Tibial artery (tissue), 4 donors: ENCODE measurements around the gene EVA1C.

Source experiments
- DNase-seq, 2 donors: peaks; one replicate each; pipeline ENCODE4 v3.0.0-alpha.2; 2019
- H3K27ac ChIP-seq, 2 donors: fragments of 200-600 bp; sonication (generic) in 1 of 2; 1 replicate in 1 of 2; 2 replicates in 1 of 2; pipeline ENCODE4 v1.5.1; 2018 to 2019; ENCODE audit warnings: mild to moderate bottlenecking in 1 of 2
- H3K27me3 ChIP-seq, 2 donors: fragments of 200-600 bp; sonication (generic) in 1 of 2; one replicate each; pipeline versions ENCODE4 v1.5.1 to v1.6.0; 2016 to 2019
- H3K36me3 ChIP-seq, 3 donors: fragments of 200-600 bp; sonication (generic) in 2 of 3; one replicate each; pipeline ENCODE4 v1.5.1; 2016 to 2019; ENCODE audit warnings: mild to moderate bottlenecking in 2 of 3
- H3K4me1 ChIP-seq, 4 donors: fragments of 200-600 bp; sonication (generic) in 2 of 4; 1 replicate in 3 of 4; 2 replicates in 1 of 4; pipeline ENCODE4 v1.5.1; 2016 to 2019
- H3K4me3 ChIP-seq, 2 donors: fragments of 200-600 bp; sonication (generic) in 1 of 2; 1 replicate in 1 of 2; 2 replicates in 1 of 2; pipeline ENCODE4 v1.5.1; 2018 to 2019; ENCODE audit warnings: mild to moderate bottlenecking in 2 of 2
- H3K9me3 ChIP-seq, 3 donors: fragments of 200-600 bp; sonication (generic) in 1 of 3; one replicate each; pipeline ENCODE4 v1.5.1; 2016 to 2019
- CTCF ChIP-seq, 2 experiments: fragments of 200-600 bp in 1 of 2; fragments of 450-650 bp in 1 of 2; IDR thresholded peaks; one replicate each; pipeline ENCODE4 v1.5.1; 2017 to 2019; ENCODE audit warnings: antibody characterized with exemption in 2 of 2, mild to moderate bottlenecking in 1 of 2, moderate library complexity in 1 of 2
- intact Hi-C: fragments of 100-400 bp; cut with DNase I; formaldehyde crosslinking; loops from one replicate; pipeline ENCODE4 v1.15.0; 2023; ENCODE audit warnings: low total_unique reads

Gene EVA1C

GRCh38 chr21:32412162-32413014 is at the start of gene EVA1C:
Gene EVA1C (plus strand): TSS chr21:32412706. CDS start chr21:32412854, 148 bp downstream.
- H3K4me1 ChIP-seq = peaks cover 0 to 48% (median 40%) of the 10 kb centered on the region in 4 donors
- peak; percentile 15 to 38 for TF ChIP-seq CTCF (IDR thresholded peaks at IDR 0.05)
- H3K4me3 ChIP-seq = peak within 1 kb of the TSS; percentile 73 to 87
- peak within 1 kb of the TSS; percentile 93 to 98 for H3K27ac ChIP-seq
- intact Hi-C loops = loop anchor here (5.0 kb wide), 1 partner anchor 155 kb away; no protein-coding TSS in a partner anchor
- peaks cover 0 to 12% (median 6%) of the 10 kb centered on the region in 3 donors for H3K36me3 ChIP-seq
- no peaks in the 10 kb centered on the region for H3K27me3 ChIP-seq
- no peaks in the 10 kb centered on the region for H3K9me3 ChIP-seq
- peak; percentile 66 to 90 for DNase-seq

GRCh38 chr21:32364387-32364786 is 48.1 kb upstream of the EVA1C start:
- no peak for DNase-seq
- H3K4me3 ChIP-seq = no peak overlapping the region
- intact Hi-C loops = no loop called here
- no peak overlapping the region for H3K27ac ChIP-seq
- no peak for TF ChIP-seq CTCF (IDR thresholded peaks at IDR 0.05)
- no peaks in the 10 kb centered on the region for H3K4me1 ChIP-seq
- no peaks in the 10 kb centered on the region for H3K9me3 ChIP-seq
- peaks cover 75 to 98% (median 86%) of the 10 kb centered on the region in 3 donors for H3K36me3 ChIP-seq
- H3K27me3 ChIP-seq = no peaks in the 10 kb centered on the region

GRCh38 chr21:32364796-32365195 is 47.7 kb upstream of the EVA1C start:
- no peaks in the 10 kb centered on the region for H3K27me3 ChIP-seq
- intact Hi-C loops = no loop called here
- no peak overlapping the region for H3K27ac ChIP-seq
- H3K4me3 ChIP-seq = no peak overlapping the region
- H3K36me3 ChIP-seq = peaks cover 75 to 94% (median 85%) of the 10 kb centered on the region in 3 donors
- no peaks in the 10 kb centered on the region for H3K9me3 ChIP-seq
- no peaks in the 10 kb centered on the region for H3K4me1 ChIP-seq
- TF ChIP-seq CTCF (IDR thresholded peaks at IDR 0.05) = no peak
- DNase-seq = no peak

- Histone ChIP-seq H3K27ac (no peak overlapping the region), H3K27me3 (no peaks in the 10 kb centered on the region), H3K36me3 (peaks cover 67 to 90% (median 81%) of the 10 kb centered on the region in 3 donors), H3K4me1 (peaks cover 0 to 3% (median 0%) of the 10 kb centered on the region in 4 donors), H3K4me3 (no peak overlapping the region), H3K9me3 (no peaks in the 10 kb centered on the region)
- no peak for TF ChIP-seq CTCF (IDR thresholded peaks at IDR 0.05)
- DNase-seq = no peak
- intact Hi-C loops = no loop called here
Observed at GRCh38 chr21:32366191-32366590, 46.3 kb upstream of the EVA1C start.

- intact Hi-C loops = no loop called here
- H3K27ac ChIP-seq = no peak overlapping the region
- DNase-seq = no peak
- H3K27me3 ChIP-seq = no peaks in the 10 kb centered on the region
- no peaks in the 10 kb centered on the region for H3K9me3 ChIP-seq
- H3K4me3 ChIP-seq = no peak overlapping the region
- H3K36me3 ChIP-seq = peaks cover 64 to 87% (median 78%) of the 10 kb centered on the region in 3 donors
- peaks cover 0 to 12% (median 1%) of the 10 kb centered on the region in 4 donors for H3K4me1 ChIP-seq
- TF ChIP-seq CTCF (IDR thresholded peaks at IDR 0.05) = no peak
Observed at GRCh38 chr21:32367158-32367557, 45.3 kb upstream of the EVA1C start.
